NCI-H1694 treated with DMSO at 0.1 percent for 48 hours (cell line): ENCODE measurements around the gene GNAT3.

Experiments used
- DNase-seq: peaks from one replicate; lab custom pipeline; 2025; lab: John Stamatoyannopoulos, UW

The GNAT3 gene

DNA sequence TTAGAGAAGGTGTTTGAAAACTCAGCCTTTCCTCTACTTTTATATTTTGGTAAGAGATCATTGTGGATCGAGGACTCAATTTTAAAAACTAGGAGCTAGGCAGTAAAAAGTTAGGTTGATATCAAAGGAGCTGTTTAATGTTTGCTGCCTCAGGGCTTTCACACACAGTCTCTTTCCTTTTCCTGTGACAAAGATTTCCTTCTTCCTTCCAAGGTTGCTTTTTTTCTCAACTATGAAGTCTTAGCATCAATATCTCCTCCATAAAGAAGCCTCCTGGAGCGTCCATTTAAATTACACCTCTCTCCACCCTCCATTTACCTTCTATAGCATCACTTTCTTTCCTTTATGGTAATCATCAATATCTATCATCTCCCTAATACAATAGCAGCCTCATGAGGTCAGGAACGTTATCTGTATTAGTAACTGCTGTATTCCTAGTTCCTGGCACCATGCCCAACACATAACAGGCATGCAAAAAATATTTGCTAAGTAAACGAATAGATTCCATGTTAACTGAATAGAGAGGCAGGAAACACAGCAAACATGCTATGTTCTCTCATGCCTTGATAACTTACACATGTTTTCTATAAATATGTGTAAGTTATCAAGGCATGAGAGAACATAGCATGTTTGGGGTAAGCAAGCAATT lies 48.5 kb downstream of the GNAT3 start:
- DNase-seq: no peak

DNA sequence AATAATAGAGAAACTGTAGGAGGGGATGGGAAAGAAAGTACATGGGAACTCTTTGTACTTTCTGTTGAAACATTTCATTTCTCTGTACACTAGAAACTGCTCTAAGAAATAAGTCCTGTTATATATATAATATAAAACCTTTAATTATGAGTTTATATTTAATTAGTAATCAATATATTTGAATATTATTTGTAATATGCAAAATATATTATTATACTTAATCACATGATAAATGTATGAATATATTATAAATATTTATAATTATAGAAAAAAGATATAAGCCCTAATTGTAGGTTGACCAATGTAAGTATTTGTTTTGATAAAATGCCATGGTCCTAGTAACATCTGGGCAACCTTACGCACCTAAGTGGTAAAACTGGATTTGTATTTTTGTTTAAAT lies 51.0 kb downstream of the GNAT3 start:
- no peak for DNase-seq

DNA sequence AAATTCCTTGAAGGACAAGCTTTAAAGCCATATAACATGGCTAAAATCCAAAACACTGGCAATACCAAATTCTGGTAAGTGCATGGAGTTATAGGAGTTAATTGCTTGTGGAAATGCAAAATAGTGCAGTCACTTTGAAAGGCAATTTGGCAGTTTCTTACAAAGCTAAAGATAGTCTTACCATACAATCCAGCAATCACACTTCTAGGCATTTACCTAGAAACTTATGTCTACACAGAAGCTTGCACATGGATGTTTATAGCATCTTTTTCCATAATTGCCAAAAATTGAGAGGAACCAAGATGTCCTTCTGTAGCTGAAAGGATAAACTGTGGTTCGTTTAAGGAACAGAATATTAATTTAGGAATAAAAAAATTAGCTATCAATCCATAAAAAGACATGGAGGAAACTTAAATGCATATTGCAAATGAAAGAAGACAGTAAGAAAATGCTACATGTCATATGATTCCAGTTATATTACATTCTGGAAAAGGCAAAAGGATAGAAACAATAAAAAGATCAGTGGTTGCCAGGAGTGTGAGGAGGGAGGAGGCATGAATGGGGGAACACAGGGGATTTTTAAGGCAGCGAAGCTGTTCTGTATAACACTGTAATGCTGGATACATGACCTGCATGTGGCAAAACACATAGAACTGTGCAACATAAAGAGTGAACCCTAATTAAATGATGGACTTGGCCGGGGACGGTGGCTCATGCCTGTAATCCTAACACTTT lies 51.9 kb downstream of the GNAT3 start:
- no peak for DNase-seq

DNA sequence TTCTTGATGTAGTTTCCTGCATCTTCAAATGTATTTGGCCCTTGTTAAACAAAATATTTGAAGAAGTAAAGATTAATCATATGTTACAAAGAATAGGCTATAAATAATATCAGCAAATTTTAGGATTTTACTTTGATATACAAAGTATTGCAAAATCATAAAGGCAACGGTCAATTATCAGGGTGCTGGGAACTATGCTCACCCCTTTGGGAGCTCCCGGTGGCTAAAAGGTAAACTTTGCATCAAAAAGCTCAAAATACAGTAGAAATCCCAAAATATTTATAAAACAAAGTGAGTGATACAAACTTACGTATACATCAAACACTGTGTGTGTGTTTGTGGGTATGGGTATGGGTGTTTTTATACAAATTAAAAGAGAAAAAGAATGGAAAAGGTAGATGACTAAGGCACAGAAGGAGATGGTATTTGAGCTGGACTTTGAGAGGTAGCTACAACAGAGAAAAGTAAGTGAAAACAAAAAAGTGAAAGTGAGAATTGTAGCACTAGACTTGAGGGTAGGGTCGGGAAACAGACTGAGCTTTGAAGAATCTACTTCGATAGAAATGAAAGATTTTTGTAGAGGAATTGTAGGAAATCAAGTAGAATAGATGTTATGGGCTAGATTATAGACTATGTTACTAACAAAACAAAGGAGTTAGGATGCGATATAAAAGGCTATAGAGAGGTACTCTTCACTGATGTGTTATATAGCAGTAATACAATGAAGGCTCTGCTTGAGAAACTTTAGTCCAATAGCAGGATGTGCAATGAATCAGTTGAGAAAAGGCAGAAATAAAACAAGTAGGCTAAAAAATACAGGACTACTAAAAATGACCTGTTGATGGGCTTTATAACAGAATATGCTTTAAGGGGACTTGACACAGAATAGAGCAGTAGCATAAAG lies 52.8 kb downstream of the GNAT3 start:
- DNase-seq: no peak

DNA sequence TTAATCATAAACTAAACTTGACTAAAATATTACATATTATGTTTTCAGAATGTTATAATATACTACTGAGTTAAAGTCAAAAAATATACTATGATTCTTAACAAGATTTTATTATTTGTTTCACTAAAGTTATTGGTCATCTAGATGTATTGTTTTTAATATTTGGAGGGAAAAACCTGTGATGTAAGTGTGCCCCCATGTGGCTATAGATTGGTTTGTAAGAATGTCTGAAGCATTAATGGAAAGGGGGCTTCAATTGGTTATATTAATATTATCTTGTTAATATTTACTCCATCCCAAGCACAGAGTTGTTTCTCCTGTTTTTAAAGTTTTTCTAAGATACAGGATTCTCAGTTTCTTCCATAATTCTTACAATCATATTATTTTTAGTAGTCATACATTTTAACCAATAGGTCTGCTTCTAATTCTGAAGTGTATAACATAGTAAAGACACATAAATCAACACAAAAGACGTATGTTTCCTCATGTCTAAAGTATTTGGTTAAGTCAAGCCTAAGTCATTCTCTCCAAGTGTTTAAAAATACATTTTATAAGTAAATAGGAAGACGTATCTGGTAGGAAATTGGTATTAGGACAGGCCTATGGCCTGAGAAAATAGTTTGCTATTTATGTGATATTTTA lies 58.0 kb downstream of the GNAT3 start:
- peak; percentile 47 for DNase-seq

DNA sequence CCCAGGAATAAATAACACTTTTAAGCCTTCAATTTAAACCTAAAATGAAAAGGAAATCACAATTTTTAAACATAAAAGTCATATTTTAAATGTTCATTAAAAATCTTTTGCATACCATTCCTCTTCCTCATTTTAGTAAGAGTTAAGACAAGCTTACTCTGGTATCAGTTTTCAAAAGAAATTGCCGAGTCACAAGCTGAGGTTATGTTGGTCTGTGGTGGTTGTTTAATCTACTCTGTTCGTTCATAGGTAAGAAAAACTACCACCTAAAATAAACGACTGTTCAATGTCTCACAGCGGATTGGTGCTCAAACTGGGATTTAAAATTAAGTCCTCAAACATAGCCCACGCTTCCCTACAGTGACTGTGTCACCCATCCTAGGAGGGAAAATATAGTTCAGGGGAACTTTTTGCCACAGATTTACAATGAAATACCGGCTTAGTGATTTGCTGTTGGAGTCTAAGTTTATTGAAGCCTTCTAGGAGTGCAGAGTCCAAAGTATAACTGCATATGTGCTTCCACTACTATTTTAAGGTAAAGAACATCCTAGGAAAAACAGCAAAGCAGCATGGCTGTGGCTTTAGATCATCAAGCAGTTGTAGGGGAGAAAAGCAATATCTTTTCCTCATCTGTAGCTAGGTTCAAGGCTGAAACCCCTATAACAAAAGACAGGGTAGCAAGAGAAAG lies 61.1 kb downstream of the GNAT3 start:
- DNase-seq: no peak

DNA sequence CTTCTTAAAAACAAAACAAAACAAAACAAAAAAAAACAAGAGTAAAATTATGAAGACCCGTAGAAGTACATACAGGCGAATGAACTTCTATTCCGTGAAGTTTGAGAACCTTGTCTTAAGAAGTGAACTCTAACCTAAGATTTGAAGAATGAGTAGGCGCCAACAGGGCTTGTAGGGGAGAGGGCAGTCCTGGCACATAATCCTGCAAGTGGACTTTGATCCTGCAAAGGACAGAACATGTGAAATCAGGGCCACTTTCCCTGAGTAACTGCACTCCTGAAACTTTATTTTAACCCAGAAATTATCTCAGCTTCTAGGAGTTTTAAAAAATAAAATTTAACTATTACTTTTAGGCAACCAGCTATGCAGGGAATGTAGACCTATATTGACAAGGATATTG lies 62.0 kb downstream of the GNAT3 start:
- no peak for DNase-seq

DNA sequence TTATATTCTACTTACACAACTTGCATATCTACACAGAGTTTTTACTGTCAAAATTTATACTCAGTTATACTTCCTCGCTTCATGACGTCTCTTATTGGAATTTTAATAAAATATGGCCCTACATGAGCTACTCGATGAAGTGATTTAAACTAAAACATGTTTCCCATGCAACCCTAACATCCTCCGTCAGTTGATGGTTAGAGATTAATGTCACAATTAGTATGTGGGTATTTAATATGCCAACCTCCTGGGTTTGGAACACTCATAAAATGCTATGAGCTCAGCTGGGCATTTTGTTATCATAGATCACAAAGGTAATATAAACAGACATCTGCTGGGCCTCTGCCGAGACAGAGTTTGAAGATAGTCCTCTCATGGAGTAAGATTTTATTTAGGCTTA lies 66.5 kb downstream of the GNAT3 start:
- DNase-seq: no peak

DNA sequence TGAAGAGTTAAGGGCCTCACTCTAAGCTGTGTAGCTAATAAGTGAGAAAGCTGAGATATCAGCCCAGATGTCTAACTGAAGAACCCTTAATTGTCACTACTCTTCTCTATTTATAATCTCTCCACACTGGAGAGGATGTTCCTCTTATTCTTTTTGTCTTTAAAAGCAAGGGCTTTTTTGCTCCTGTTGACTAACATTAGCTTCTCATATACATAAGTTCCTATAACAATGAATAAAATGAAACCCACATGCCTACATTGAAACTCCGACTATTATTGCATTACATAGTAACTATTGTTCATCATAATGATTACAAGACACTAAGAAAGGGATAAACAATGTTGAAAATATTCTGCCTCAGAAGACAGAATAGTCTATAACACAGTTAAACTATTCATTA lies 67.1 kb downstream of the GNAT3 start:
- DNase-seq: no peak

DNA sequence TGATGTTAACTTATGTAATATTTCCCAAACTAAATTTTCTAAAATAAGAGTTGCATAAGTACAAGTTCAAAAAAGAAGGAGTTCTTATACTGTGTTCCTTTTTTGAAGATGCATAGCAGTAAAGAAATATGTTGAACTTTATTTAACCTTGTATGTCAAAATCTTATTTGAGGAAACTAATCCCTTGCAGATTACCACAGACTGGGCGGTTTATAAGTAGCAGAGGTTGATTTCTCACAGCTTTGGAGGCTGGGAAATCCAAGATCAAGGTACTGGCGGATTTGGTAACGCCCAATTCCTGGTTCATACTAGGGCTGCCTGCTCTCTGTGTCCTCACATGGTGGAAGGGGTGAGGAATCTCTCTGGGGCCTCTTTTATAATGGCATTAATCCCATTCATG lies 68.5 kb downstream of the GNAT3 start:
- DNase-seq: no peak

DNA sequence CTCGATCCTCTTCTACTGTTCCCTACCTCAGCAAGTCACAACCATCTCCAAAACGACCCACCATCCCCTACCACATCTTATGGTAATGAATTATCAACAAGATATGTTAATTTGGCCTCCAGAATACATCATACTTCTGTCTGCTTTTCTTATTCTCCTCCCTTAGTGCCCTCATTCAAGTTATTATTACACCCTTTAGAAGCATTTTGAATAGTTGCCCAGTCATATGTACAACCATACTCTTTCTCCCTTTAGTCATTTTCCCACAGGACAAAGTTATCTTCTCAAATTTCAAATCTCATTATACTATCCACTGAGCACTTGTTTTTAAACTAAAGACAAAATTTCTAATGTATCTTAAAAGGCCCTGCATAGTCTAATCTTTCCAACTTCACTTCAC lies 71.0 kb downstream of the GNAT3 start:
- DNase-seq: no peak

DNA sequence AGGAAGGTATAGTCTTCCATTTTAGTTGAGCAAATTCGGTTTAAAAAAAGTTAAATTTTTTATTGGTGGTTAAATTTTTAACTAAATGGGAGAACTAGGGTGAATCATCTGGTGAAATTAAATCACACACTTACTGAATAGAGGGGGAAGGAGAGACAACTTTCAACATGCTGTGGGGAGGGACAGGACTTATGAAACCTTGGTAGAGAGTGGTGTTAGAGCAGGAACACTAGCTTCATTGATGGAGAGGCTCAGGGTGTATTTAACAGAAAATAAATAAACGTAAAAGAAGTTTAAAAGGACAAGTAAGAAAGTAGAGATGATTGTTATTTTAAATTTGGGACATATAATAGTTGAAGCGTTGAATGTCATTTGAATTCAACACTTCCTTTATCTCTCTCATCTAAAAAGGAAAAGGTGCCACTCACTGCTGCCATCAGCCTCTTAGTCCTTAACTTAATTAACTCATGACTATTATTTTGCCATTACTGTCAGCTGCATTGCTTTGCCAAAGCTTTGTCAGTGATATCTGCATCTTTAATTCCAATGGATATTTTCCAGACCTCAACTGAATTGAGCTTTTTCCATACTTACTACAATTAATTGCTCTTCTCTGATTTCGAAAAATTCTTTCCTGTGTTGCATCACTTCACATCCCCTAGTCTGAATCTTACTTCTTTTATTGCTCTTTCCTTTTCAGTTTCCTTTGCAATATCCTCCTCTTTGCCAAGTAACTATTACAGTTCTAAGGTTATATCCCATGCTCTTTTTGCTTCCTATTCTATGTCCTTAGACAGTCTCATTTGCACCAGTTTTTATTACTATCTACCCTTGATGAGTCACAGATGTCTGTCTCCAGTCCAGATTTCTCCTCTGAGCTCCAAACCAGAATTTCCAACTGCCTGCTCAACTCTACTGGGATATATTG lies 71.7 kb downstream of the GNAT3 start:
- DNase-seq: no peak

DNA sequence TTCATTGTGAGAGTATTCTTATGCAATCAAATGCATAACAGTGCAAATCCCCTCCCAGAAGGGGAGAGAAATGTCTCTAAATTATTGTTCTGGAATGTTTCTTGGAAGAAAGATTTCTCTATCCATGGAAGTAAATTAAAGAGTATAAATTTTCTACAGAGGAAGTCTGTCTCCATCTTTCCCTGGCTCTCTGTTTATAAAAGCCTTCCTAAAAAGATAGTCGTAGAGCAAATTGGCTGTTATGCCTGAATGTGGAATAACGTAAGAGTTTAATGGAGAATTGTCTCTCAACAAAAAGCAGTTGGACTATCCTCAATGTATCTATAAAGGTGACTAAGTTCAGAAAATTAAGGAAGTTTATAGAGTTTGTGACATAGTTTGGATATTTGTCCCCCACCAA lies 76.3 kb downstream of the GNAT3 start:
- no peak for DNase-seq

DNA sequence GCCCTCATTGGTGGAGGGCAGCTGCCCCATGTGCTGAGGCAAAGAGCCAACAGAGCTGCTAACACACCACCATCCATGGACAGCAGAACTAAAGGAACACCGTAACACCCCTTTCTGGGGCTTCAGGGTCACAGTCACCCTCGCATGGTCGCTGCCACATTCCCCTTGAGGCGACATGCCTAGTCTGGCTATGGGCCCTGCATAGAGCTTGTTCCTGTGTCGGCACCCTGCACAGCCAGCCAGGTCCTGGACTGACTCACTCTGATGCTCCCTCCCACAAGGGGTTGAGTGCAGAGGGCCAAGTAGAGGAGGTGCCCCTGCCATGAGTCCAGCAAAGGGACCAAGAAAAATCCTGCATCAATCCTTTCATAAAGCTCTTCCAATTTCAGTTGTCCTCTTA lies 77.8 kb downstream of the GNAT3 start:
- DNase-seq: no peak

DNA sequence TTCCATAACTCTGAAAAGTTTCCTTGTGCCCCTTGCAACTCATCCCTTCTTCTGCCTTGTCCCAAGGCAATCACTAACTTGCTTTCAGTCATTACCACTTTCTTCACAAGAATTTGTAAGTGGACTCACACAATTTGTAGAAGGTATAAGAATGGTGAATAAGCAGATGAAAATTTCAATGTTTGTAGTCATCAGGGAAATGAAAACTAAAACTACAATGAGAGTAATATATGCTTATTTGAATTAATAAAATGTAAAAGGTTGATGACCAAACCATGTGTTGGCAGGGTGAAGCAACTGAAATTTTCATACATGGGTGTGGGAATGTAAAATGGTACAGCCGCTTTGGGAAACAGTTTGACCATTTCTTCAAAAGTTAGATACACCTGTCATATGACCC lies 79.7 kb downstream of the GNAT3 start:
- no peak for DNase-seq

DNA sequence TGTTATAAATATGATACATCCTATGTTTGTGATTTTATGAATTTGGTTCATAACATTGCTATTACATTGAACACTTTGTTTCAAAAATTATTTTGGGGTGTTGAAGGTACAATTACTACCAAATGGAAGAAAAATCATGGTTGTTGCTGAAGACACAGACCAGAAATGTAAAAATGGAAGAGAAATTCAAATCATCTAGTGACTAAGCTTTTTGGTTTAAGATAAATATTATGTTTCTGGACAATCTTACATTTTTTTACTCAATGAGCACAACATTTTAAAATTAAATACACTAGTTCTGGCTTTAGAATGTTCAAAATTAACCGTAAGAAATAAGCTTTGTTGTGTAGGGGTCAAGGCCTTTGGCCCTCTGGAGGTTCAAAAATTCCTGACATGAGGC lies 82.7 kb downstream of the GNAT3 start:
- DNase-seq: no peak

DNA sequence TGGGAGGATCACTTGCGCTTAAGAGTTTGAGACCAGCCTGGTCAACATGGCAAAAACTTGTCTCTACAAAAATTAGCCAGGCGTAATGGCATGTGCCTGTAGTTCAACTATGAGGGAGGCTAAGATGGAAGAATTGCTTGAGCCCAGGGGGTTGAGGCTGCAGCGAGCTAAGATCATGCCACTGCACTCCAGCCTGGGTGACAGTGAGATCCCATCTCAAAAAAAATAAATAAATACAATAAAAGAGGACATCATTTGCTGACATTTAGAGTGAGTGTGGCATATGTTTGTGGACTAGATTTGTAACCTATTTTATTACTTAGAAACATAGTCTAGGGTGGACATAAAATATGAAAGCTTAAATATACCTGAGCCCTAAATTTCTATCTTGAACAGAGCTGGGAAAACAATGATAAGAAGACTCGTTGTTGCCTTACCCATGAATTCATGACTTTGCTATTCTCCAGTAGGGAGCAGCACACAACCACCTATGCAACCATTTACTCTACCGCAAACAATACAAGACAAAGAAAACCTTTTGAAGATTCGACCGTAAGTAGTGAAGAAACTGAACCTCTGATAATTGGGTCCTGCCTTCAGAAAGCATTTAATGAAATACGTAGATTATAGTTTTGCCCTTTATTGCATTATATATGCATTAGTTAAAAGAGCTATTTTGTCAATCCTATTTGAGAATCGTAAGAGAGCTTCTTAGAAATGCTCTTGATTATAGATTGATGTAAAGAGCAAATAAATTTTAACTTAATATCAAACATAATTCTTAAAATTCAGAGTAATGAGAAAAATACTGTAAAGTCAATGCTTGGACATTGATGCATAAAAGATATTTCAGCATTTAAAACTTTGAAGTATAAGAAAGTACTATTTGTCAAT lies 83.5 kb downstream of the GNAT3 start:
- peak; percentile 14 for DNase-seq

DNA sequence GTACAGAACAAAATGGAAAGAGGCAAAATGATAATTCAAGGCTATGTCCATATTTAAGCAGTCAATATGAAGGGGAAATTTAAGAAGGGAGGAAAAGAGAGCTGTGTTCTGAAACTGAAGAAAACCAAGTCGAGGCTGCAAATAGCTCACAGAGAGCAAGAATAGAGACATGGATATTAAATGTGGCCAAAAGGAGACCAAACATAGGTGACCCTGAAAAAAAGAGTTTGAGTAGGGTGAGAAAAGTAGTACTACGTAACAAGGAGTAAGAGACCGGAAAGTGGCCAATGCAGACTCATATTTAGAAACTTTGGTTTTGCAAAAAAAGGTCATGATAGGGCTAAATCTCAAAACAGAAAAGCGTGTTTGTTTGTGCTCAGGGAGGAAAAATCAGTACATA lies 84.6 kb downstream of the GNAT3 start:
- DNase-seq: no peak

DNA sequence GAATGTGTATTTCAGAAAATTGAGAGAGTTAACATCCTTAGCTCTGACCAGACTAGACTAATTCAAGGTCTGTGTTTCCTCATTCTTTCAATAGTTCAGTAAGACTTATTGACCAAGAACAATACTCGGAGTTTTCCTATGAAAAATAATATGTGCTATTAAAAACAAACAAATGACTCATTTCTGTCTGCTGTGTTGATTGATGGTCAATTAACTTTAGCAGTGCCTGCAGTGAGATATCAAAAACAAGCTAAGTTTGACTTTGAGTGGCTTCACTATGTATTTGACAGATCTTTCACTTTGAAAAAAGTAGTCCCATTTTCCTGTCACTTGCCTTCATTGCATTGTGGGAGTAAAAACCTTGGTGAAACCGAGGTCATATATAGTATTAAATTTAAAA lies 91.0 kb downstream of the GNAT3 start:
- no peak for DNase-seq
